GM20000 (cell line): ENCODE measurements around the gene NR6A1.
"Not testable (repeated sequence)": the region's sequence is repeated elsewhere in the genome, so short reads cannot be mapped to it uniquely, and the experiment has no call there.

Experiments used
- DNase-seq: peaks from one replicate; pipeline ENCODE4 v3.0.0; 2012; ENCODE audit warnings: low spot score
- CTCF ChIP-seq: IDR thresholded peaks from 2 replicates; pipeline ENCODE4 v1.5.1; 2012; ENCODE audit warnings: mild to moderate bottlenecking, control low read depth; ENCODE audit errors: extremely low read depth, missing control alignments

Gene NR6A1

GRCh38 chr9:124773473-124774128, 2.5 kb upstream of the NR6A1 start:
- no peak for DNase-seq
- TF ChIP-seq CTCF = no peak

- DNase-seq = not testable (repeated sequence)
Measured at GRCh38 chr9:124772877-124773276, 1.8 kb upstream of the NR6A1 start.

- peak; percentile 78 for TF ChIP-seq CTCF
- peak; percentile 72 for DNase-seq
Measured at GRCh38 chr9:124771867-124772679, 962 bp upstream of the NR6A1 start.

GRCh38 chr9:124770359-124771020, 621 bp downstream of the NR6A1 start:
- no peak for TF ChIP-seq CTCF
- DNase-seq = peak; percentile 72

GRCh38 chr9:124769549-124770358, 1.4 kb downstream of the NR6A1 start:
- DNase-seq = no peak
- TF ChIP-seq CTCF = no peak

GRCh38 chr9:124768750-124769548, 2.2 kb downstream of the NR6A1 start:
- DNase-seq = no peak
- TF ChIP-seq CTCF = no peak

- DNase-seq = no peak
- TF ChIP-seq CTCF = no peak
Measured at GRCh38 chr9:124768334-124768733, 2.8 kb downstream of the NR6A1 start.
